ENCODE data around the gene RFPL2. TPM values are rescaled to one million over a fixed set of nuclear protein-coding genes. Genes with fewer than 3 reads are reported as not detected.

Gene RFPL2
- total RNA-seq, 4 donors from 2014 or later: not detected

- no peak overlapping the region for H3K27ac ChIP-seq
- no peak overlapping the region for H3K4me3 ChIP-seq
- intact Hi-C loops (cut with DNase I; ENCODE audit: low total_unique reads): no loop called here
- no peaks in the 10 kb centered on the region for H3K36me3 ChIP-seq
- H3K9me3 ChIP-seq: no peaks in the 10 kb centered on the region
- H3K4me1 ChIP-seq: no peaks in the 10 kb centered on the region
- no peaks in the 10 kb centered on the region for H3K27me3 ChIP-seq
- DNase-seq: no peak
- no peak for TF ChIP-seq POLR2A (IDR thresholded peaks at IDR 0.05)
- no peak for TF ChIP-seq CTCF (IDR thresholded peaks at IDR 0.05)
Measured at GRCh38 chr22:32185821-32186220, 19.1 kb downstream of the RFPL2 start.

GRCh38 chr22:32183625-32184024 is 21.2 kb downstream of the RFPL2 start:
- Histone ChIP-seq H3K27me3 (no peaks in the 10 kb centered on the region), H3K9me3 (no peaks in the 10 kb centered on the region), H3K4me3 (no peak overlapping the region), H3K27ac (no peak overlapping the region), H3K36me3 (no peaks in the 10 kb centered on the region), H3K4me1 (no peaks in the 10 kb centered on the region)
- no peak for DNase-seq
- no peak for TF ChIP-seq POLR2A (IDR thresholded peaks at IDR 0.05)
- TF ChIP-seq CTCF (IDR thresholded peaks at IDR 0.05): no peak
- intact Hi-C loops (cut with DNase I; ENCODE audit: low total_unique reads): no loop called here

- intact Hi-C loops (cut with DNase I; ENCODE audit: low total_unique reads): no loop called here
- H3K4me1 ChIP-seq: no peaks in the 10 kb centered on the region
- no peaks in the 10 kb centered on the region for H3K27me3 ChIP-seq
- H3K27ac ChIP-seq: no peak overlapping the region
- no peak overlapping the region for H3K4me3 ChIP-seq
- no peaks in the 10 kb centered on the region for H3K36me3 ChIP-seq
- no peaks in the 10 kb centered on the region for H3K9me3 ChIP-seq
- no peak for TF ChIP-seq CTCF (IDR thresholded peaks at IDR 0.05)
- no peak for TF ChIP-seq POLR2A (IDR thresholded peaks at IDR 0.05)
- no peak for DNase-seq
Measured at GRCh38 chr22:32181043-32181442, 23.8 kb downstream of the RFPL2 start.

- H3K36me3 ChIP-seq: no peaks in the 10 kb centered on the region
- DNase-seq: no peak
- no peak overlapping the region for H3K4me3 ChIP-seq
- H3K27me3 ChIP-seq: no peaks in the 10 kb centered on the region
- TF ChIP-seq POLR2A (IDR thresholded peaks at IDR 0.05) (no peak), CTCF (IDR thresholded peaks at IDR 0.05) (no peak)
- no peaks in the 10 kb centered on the region for H3K9me3 ChIP-seq
- no peaks in the 10 kb centered on the region for H3K4me1 ChIP-seq
- no peak overlapping the region for H3K27ac ChIP-seq
- intact Hi-C loops (cut with DNase I; ENCODE audit: low total_unique reads): no loop called here
Measured at GRCh38 chr22:32177221-32177765, 27.6 kb downstream of the RFPL2 start.

- no peak for DNase-seq
- no peaks in the 10 kb centered on the region for H3K27me3 ChIP-seq
Measured at GRCh38 chr22:32175683-32176644, 28.9 kb downstream of the RFPL2 start.

More at GRCh38 chr22:32175683-32176644, 28.9 kb downstream of the RFPL2 start:
- H3K27ac ChIP-seq: no peak overlapping the region
- H3K4me1 ChIP-seq: no peaks in the 10 kb centered on the region
- no peaks in the 10 kb centered on the region for H3K9me3 ChIP-seq
- TF ChIP-seq POLR2A (IDR thresholded peaks at IDR 0.05) (no peak), CTCF (IDR thresholded peaks at IDR 0.05) (no peak)
- intact Hi-C loops (cut with DNase I; ENCODE audit: low total_unique reads): no loop called here
- no peaks in the 10 kb centered on the region for H3K36me3 ChIP-seq
- no peak overlapping the region for H3K4me3 ChIP-seq
